HS-5 (cell line): Measurements from ENCODE around the gene ZNF431.
"Not testable (repeated sequence)": the region's sequence is repeated elsewhere in the genome, so short reads cannot be mapped to it uniquely, and the experiment has no call there.

ENCODE experiments used
- DNase-seq: peaks from one replicate; pipeline ENCODE4 v3.0.0-alpha.2; 2012; ENCODE audit warnings: low read depth

The ZNF431 gene

DNA sequence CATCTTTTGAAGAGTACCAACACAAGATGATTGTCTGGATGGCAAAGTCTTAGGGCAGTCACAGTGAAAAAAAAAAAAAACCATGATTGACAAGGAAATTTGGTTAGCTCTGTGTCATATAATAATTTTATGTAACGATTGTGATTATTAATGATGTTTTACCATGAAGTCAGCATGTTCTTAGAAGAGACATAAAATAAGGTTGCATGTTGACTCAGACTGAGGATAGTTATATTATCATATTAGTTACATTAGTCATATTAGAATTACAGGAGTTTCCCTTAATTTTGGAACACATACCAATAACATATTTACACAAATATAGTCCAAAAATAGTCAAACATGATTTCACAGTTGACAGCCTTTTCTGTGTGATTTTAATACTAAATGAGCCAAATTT lies 5.7 kb downstream of the ZNF431 start:
- no peak for DNase-seq

DNA sequence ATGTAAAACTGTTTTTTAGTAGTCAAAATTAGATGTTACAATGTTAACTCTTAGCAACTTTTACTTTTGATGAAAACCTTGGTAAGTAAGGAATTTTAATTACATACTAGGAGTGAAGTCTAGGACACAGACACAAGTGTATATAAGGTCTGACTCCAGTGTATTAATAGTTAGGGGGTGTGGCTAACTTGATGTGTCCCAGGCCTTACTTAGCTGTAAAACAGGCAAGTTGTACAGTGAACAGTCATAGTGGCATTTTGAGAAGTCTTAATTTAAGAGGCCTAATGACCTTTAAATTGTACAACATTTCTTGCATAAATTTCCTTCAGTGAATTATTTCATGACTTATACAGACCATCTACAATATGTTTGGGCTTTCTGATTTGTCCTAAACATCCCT lies 6.8 kb downstream of the ZNF431 start:
- DNase-seq, result no peak

GRCh38 chr19:21149877-21150276 lies 8.0 kb downstream of the ZNF431 start:
- DNase-seq, result no peak

DNA sequence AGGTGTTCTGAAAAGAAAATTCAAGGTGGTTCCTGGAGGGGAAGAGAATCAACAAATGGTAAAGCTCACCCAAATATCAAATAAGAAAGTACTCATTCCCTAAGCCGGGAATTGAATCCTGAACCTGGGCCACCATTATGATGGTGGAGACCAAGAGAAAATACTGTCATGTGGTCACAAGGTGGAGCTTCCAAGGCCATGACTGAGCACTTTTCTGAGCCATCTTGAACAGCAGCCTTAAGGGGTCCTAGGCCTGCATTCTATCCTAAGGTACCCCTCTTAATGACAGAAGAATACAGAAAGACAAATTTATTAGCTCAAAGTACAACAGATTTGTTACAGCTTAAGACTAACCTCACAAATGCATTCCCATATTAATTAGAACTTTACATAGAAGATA lies 9.6 kb downstream of the ZNF431 start:
- DNase-seq, result no peak

DNA sequence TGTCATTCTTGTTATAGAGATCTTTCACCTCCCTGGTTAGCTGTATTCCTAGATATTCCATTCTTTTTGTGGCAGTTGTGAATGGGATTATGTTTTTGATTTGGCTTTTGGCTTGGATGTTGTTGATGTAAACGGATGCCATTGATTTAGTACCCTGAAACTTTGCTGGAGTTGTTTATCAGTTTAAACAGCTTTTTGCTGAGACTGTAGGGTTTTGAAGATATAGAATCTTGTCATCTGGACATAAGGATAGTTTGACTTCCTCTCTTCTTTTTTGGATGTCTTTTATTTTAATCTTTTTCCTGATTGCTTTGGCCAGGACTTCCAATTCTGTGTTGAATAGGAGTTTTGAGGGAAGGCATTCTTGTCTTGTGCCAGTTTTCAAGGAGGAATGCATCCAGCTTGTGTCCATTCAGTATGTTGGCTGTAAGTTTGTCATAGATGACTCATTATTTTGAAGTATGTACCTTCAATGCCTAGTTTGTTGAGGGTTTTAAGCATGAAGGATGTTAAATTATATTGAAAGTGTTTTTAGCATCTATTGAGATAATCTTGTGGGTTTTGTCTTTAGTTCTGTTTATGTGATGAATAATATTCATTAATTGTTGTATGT lies 16.8 kb downstream of the ZNF431 start:
- DNase-seq, result no peak

DNA sequence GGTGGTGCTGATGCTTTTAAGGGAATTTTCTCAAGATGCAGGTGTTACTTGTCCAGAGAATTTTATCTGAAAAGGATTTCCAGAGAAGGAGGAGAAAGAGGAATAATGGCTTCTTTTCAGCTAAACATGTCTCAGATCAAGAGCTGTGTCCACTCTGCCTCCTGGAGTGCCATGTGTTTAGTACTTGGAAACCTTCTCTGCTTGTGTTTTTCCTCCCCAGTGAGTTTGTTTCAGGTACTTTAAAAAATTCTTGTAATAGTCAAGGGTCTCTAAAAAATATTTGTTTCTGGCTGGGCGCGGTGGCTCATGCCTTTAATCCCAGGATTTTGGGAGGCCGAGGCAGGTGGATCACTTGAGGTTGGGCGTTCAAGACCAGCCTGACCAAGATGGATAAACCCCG lies 22.7 kb downstream of the ZNF431 start:
- no peak for DNase-seq

- DNase-seq, result no peak
Measured at GRCh38 chr19:21166436-21166835, 24.6 kb downstream of the ZNF431 start.

GRCh38 chr19:21197590-21198295 lies 55.9 kb downstream of the ZNF431 start:
- DNase-seq, result no peak

DNA sequence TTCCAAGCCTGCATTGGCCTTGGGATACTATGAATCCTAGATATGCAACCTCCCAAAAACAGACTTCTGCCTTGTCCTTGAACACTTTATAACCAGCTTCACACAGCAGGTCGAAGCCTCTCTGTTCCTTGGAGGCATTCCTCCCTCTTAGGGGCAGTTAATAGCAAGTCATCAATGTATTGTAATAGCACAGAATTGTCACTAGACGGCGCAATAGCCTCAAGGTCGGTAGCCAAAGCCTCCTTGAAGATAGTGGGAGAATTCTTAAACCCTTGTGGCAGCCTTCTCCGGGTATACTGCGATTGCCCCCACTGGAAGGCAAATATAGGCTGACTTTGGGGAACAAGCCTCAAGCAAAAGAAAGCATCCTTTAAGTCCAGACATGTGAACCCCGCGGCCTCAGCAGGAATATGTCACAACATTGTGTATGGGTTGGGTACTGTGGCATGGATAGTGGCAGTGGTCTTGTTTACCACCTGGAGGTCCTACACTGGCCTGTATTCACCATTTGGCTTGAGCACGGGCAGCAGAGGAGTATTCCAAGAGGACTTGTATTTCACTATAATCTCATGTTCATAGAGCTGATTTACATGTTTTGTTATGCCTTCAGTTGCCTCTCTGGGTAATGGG lies 61.1 kb downstream of the ZNF431 start:
- no peak for DNase-seq

GRCh38 chr19:21210037-21210621 lies 68.3 kb downstream of the ZNF431 start:
- DNase-seq, result no peak

GRCh38 chr19:21221693-21222092 lies 79.9 kb downstream of the ZNF431 start:
- no peak for DNase-seq

DNA sequence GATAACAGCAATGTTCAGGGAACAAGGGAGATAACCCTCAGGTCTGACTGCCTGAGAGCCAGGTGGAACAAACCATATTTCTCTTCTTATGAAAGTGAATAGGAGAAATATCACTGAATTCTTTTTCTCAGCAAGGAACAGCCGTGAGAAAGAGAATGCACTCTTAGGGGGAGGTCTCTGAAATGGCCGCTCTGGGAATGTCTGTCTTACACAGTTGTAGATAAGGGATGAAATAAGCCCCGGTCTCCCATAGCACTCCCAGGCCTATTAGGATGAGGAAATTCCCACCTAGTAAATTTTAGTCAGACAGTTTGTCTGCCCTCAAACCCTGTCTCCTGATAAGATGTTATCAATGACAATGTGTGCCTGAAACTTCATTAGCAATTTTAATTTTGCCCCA lies 88.1 kb downstream of the ZNF431 start:
- not testable (repeated sequence) for DNase-seq

GRCh38 chr19:21233691-21234090 lies 91.9 kb downstream of the ZNF431 start:
- DNase-seq, result no peak

- not testable (repeated sequence) for DNase-seq
Measured at GRCh38 chr19:21236751-21237150, 94.9 kb downstream of the ZNF431 start.

- no peak for DNase-seq
Measured at GRCh38 chr19:21238670-21239069, 96.8 kb downstream of the ZNF431 start.
